GM12873 (cell line): Measurements from ENCODE around the gene ARHGAP10.

Experiments
- CTCF ChIP-seq: IDR thresholded peaks from 2 replicates; pipeline ENCODE4 v1.5.1; 2012; ENCODE audit warnings: low read depth, mild to moderate bottlenecking, moderate library complexity, low read length, control low read depth; ENCODE audit not compliant: insufficient read depth; ENCODE audit errors: missing control alignments

The ARHGAP10 gene

GRCh38 chr4:147958489-147959065, 226.7 kb downstream of the ARHGAP10 start:
- no peak for TF ChIP-seq CTCF

- no peak for TF ChIP-seq CTCF
Measured at GRCh38 chr4:147960971-147961370, 229.1 kb downstream of the ARHGAP10 start.

GRCh38 chr4:147963839-147964238, 232.0 kb downstream of the ARHGAP10 start:
- TF ChIP-seq CTCF, result no peak

- TF ChIP-seq CTCF, result no peak
Measured at GRCh38 chr4:147964266-147964880, 232.5 kb downstream of the ARHGAP10 start.

GRCh38 chr4:147965056-147965455, 233.2 kb downstream of the ARHGAP10 start:
- no peak for TF ChIP-seq CTCF

GRCh38 chr4:147965873-147966272, 234.0 kb downstream of the ARHGAP10 start:
- TF ChIP-seq CTCF, result no peak

GRCh38 chr4:147968641-147969040, 236.8 kb downstream of the ARHGAP10 start:
- TF ChIP-seq CTCF, result no peak
